ENCODE measurements around the gene KIF12.
"Not testable (repeated sequence)": the region's sequence is repeated elsewhere in the genome, so short reads cannot be mapped to it uniquely, and the experiment has no call there.

The KIF12 gene

DNA sequence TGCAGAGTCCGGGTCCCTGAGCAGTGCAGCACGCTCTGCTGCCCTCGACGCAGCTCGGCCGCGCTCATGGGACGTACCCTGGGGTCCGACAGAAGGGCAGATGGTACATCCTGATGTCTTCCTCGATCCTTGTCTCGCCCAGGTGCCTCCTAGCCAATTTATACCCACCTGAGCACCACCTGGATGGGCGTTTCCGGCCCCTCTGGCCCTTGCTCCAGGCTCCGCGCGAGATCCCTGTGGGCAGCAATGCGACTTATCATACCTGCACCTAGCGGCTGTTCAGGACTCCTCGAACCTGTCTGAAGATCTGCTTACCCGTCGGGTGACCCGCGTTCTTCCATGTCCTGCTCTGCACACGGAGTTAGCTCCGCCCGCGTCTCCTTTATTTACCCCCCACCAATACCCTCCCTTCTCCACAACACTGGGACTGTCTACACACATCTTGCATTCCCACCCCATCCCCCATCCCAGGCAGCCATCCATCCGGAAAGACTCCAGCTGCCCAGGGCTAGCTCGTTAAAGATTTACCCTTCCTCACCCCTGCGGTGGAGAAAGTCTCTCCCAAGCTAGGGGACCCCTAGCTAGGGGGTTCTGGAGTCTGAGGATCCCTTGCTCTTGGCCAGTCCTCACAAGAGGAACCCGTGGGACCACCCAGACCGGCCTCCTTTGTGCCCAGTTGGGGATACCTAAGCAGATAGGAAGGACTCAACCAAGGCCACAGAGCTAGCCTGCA, at the start of gene KIF12:
TSS of gene KIF12 (minus strand) at position 357 of the 733 bp plus-strand sequence. CDS start at position 341, 16 bp downstream.
- DNase-seq (ENCODE audit: low read depth in 2 of 2): no peak

- DNase-seq (ENCODE audit: low read depth in 2 of 2): no peak
These were observed 47.6 kb upstream of the KIF12 start for GRCh38 chr9:114146735-114147134.

DNA sequence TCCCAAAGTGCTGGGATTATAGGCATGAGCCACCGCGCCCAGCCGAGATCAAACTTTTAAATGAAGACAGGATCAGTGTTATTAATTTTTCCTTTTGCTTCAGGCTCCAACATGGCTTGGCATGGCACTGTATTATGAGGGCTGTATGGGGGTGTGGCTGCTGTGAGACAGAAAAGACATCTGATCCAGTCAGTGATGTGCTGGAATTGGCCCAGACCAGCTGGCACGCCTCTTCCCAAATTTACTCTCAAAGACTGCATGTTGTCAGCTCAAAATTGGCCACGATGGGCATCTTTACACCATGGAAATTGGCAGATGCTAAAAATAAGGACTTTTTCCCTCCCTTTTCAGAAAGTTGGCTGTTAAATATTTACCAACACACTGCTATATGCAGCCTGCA, 44.1 kb upstream of the KIF12 start:
- DNase-seq (ENCODE audit: low read depth in 2 of 2): no peak

GRCh38 chr9:114141553-114142402, 42.7 kb upstream of the KIF12 start:
- no peak for DNase-seq (ENCODE audit: low read depth in 2 of 2)

DNA sequence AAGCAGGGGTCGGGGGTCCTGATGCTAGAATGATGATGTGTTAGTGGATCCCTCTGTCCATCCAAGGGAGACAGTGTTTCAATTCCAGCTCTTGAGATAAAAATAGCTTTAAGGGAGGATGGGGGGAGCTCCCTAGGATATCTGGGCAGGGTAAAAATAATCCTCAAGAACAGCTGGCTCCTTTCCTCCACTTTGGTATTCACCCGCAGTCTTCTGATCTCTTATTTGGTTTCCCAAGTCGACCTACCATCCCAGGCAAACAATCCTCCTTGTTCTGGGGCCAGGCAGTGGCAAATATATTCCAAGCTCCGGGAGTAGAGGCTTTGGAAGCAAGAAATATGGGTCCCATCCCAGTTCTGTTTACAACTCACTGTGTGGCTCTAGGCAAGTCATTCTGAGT, 41.8 kb upstream of the KIF12 start:
- no peak for DNase-seq (ENCODE audit: low read depth in 2 of 2)

- no peak for DNase-seq (ENCODE audit: low read depth in 2 of 2)
These were observed 41.3 kb upstream of the KIF12 start for GRCh38 chr9:114140401-114140800.

- DNase-seq (ENCODE audit: low read depth in 2 of 2): no peak
These were observed 40.0 kb upstream of the KIF12 start for GRCh38 chr9:114139071-114139470.

- DNase-seq (ENCODE audit: low read depth in 2 of 2): no peak
These were observed 39.5 kb upstream of the KIF12 start for GRCh38 chr9:114138552-114138971.

DNA sequence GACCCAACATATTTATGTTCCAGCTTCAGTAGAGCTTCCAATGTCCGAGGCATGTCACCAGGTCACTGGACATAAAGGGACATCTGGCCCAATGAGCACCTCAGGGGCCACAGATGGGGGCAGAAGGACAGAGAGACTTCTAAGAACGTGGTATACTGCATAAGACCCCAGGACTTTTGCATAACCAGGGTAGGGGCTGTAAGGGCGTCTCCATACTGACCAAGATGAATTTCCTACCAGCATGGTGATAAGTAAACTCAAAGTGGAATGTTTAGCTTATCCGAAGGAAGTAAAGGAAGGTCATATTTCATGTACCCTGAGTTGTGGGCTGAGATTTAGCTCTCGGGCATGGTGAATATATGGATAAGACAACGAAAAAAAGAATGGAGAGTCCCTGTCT, 38.7 kb upstream of the KIF12 start:
- no peak for DNase-seq (ENCODE audit: low read depth in 2 of 2)

DNA sequence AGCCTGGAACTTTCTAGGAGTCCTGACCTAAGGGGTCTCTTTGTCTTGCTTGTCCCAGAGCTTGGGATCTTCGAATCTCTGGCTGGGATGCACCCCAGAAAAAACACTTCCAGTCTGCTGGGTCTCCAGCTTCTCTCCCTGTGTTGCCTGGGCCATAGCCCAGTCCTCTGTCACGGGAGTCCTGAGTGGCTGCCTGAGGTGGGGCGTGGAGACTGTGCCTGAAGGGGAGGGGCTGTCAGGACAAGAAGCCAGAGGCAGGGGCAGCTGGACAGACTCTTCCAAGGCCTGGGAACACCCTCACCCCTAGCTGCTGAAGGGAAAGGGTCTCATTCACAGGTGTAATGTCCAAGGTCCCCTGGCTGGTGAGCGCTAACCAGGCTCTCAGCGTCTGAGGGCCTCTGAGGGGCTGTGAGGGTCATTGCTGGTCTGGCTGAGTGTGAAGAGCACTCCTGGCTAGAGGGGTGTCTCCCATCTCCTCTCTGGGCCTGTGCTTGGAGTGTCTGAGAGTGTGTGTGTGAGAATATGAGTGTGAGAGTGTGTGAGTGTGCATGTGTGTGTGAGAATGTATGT, 35.8 kb upstream of the KIF12 start:
- no peak for DNase-seq (ENCODE audit: low read depth in 2 of 2)

GRCh38 chr9:114132550-114132918, 33.4 kb upstream of the KIF12 start:
- no peak for DNase-seq (ENCODE audit: low read depth in 2 of 2)

DNA sequence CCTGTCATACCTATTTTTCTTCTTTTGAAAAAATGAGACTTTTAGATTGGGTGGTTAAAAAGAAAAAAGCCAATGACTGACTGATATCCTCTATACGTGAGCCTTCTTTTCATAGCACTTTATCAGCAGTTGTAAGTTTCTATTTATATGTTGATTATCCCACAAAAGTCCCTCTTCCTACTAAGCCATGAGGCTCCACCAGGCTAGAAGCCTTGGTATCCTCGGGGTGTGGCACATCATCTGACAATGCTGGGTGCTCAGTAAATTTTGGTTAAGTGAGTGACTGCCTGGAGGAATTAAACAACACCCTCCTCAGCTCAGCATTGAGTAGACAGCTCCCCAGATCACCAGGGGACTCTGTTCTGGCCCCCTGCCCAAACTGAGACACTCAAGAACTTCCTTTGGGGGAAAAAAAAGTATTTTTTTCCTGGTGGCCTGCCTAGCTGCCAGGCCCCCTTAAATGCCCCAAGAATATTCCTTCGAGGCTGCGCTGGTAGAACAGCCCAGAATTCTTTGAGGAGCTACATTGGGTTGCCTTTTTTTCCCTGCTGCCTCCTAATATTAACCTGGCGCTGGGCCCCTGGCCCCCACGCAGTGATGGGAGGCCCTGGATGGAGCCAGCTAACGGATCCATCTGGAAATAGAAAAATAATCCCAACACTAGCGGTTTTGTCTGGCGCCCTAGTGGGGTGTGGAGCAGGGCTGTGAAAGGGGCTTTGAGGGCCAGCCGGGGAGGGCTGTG, 32.9 kb upstream of the KIF12 start:
- no peak for DNase-seq (ENCODE audit: low read depth in 2 of 2)

- DNase-seq (ENCODE audit: low read depth in 2 of 2): no peak
These were observed 31.7 kb upstream of the KIF12 start for GRCh38 chr9:114130624-114131277.

DNA sequence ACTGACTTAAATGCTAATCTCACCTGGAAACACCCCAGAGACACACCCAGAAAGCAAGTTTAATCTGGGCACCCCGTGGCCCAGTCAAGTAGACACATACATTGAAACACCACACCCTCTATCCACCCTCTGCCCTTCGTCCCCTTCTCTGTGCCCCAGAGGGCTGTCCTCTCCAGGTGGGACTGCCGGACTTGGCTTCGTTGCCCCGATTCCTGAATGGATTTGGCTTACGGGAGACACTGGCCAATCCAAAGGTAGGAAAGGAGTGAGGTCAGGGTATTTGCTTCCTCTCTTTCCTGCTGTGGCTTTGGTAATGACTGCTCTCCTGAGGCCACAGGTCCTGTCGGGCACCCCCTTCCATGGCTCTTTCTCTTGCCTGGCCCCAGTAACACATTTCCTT, 31.0 kb upstream of the KIF12 start:
- no peak for DNase-seq (ENCODE audit: low read depth in 2 of 2)

DNA sequence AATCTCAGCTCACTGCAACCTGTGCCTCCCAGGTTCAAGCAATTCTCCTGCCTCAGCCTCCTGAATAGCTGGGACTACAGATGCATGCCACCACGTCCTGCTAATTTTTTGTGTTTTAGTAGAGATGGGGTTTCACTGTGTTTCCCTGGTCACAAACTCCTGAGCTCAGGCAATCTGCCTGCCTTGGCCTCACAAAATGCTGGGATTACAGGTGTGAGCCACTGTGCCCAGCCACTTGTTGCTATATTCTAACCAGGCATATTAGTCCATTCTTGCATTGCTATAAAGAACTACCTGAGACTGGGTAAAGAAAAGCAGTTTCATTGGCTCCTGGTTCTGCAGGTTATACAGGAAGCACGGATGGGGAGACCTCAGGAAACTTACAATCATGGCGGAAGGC, 29.7 kb upstream of the KIF12 start:
- not testable (repeated sequence) for DNase-seq (ENCODE audit: low read depth in 2 of 2)

GRCh38 chr9:114126247-114127060, 27.4 kb upstream of the KIF12 start:
- no peak for DNase-seq (ENCODE audit: low read depth in 2 of 2)

GRCh38 chr9:114125476-114126013, 26.5 kb upstream of the KIF12 start:
- no peak for DNase-seq (ENCODE audit: low read depth in 2 of 2)

DNA sequence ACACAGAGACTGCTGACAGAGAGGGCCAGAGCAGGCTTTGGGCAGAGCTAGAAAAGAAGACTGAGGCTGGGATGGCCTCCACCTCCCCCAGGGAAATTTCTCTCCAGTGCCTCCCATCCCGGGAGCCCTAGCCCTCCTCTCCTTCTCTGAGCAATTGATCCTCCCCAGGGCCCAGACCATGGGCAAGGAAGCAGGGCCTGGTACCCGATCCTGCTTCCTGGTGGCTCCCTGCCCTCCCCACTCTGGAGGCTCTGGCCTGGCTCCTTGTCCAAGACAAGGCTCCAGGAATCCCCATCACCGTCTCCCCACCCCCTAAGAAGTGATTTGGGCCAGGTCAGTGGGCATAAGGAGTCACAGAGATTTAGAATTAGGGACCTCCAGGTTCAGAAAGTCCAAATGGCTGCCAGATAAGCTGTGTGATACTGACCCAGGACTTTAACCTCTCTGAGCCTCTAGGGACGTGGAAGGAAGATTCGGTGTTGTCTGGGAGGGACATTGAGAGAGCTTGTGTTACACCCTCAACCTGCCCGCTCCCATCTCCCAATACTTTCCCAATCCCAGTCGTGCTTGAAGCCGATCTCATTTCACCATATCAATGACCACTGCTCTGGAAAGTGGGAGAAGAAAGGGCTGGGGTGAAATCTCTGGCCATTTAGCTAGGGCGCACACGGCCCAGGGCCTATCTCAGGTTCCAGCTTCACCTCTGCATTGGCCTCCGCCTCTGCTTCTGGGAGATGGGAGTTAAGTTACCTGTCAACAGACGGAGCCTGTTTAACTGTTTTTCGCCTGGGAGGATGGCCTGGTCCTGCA, 25.8 kb upstream of the KIF12 start:
- DNase-seq (ENCODE audit: low read depth in 2 of 2): no peak

DNA sequence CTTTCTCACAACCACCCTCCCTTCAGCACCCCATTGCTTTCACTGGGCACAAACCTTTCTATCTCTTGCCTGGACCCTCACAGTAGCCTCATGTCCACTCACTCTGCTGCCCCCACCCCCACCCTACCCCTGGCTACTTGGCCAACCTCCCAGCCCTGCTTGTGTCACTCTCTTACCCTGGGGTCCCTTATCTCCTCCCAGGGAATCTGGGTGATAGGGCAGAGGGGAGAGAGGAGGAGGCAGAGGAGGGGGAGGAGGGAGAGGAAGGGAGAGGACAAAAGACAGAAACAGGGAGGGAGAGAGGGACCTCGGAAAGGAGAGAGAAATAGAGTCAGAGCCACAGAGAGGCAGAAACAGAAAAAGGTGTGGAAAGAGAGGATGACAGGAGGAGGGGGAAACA, 25.0 kb upstream of the KIF12 start:
- DNase-seq (ENCODE audit: low read depth in 2 of 2): no peak

Measured in stimulated activated CD8-positive, alpha-beta memory T cell treated with anti-CD3 and anti-CD28 coated beads, Interleukin-2, amount 100 ng/mL, for 48 hours (primary cell).